Panc1 (cell line): ENCODE results near the gene SH3BP5L. TPM values are rescaled to one million over a fixed set of nuclear protein-coding genes. Genes with fewer than 3 reads are reported as not detected.
"Not testable (repeated sequence)": the region's sequence is repeated elsewhere in the genome, so short reads cannot be mapped to it uniquely, and the experiment has no call there.

Source experiments
- ATAC-seq: fragments of 200-7000 bp; cut with Tn5 transposase; 2 replicates; pipeline ENCODE4 v1.9.1; 2020; ENCODE audit warnings: mild to moderate bottlenecking, moderate library complexity
- BruUV-seq: library from RNA; stranded (reverse); fragments of 400-500 nt; replicated peaks from 2 replicates; lab custom pipeline; 2021; lab: Mats Ljungman, UMichigan
- CTCF ChIA-PET: fragments of 300-600 bp; sonication (Branson Sonifier 250); formaldehyde crosslinking; loops from one replicate; lab custom pipeline; 2022; ENCODE audit warnings: antibody characterized with exemption; lab: Charles Lee
- POLR2A ChIA-PET: fragments of 300-600 bp; sonication (Branson Sonifier 250); formaldehyde crosslinking; loops from one replicate; lab custom pipeline; 2022; ENCODE audit warnings: antibody characterized with exemption; lab: Charles Lee
- DNase-seq: peaks from one replicate; pipeline ENCODE4 v3.0.0-alpha.2; 2010; ENCODE audit warnings: low read depth, low spot score
- H3K27ac ChIP-seq: 2 replicates; pipeline ENCODE4 v1.5.1; 2011; ENCODE audit warnings: mild to moderate bottlenecking, low read length, inconsistent platforms
- H3K27me3 ChIP-seq: fragments of 200-500 bp; sonication (Bioruptor generic); 2 replicates; pipeline ENCODE4 v1.6.0; 2014; ENCODE audit warnings: low read length, inconsistent platforms; ENCODE audit not compliant: control insufficient read depth, insufficient read depth
- H3K36me3 ChIP-seq: fragments of 200-500 bp; sonication (Bioruptor generic); 2 replicates; pipeline ENCODE4 v1.5.1; 2014; ENCODE audit warnings: inconsistent platforms, mild to moderate bottlenecking, low read length, moderate library complexity; ENCODE audit not compliant: control insufficient read depth, insufficient read depth
- H3K4me1 ChIP-seq: 2 replicates; pipeline ENCODE4 v1.5.1; 2011; ENCODE audit warnings: inconsistent platforms, mild to moderate bottlenecking, low read length, moderate library complexity; ENCODE audit not compliant: control insufficient read depth, insufficient read depth
- H3K4me3 ChIP-seq, 2 experiments: 2 replicates each; pipeline ENCODE4 v1.5.1; 2011 to 2012; ENCODE audit warnings: low read depth in 2 of 2, low read length in 2 of 2, mild to moderate bottlenecking in 2 of 2, inconsistent platforms in 1 of 2, moderate library complexity in 1 of 2
- H3K9me3 ChIP-seq: fragments of 200-500 bp; sonication (Bioruptor generic); 2 replicates; pipeline ENCODE4 v1.5.1; 2014; ENCODE audit warnings: low read depth, mild to moderate bottlenecking, inconsistent platforms, low read length, moderate library complexity; ENCODE audit not compliant: control insufficient read depth, insufficient read depth
- CTCF ChIP-seq: fragments of 450-650 bp; IDR thresholded peaks from 2 replicates; pipeline ENCODE4 v1.5.1; 2017; ENCODE audit warnings: mild to moderate bottlenecking
- POLR2AphosphoS5 ChIP-seq: IDR thresholded peaks from 2 replicates; pipeline ENCODE4 v1.6.1; 2012; ENCODE audit warnings: mild to moderate bottlenecking, low read depth, low read length, moderate library complexity
- SIN3A ChIP-seq: IDR thresholded peaks from 2 replicates; pipeline ENCODE4 v1.6.1; 2012; ENCODE audit warnings: low read depth, mild to moderate bottlenecking, low read length, moderate library complexity, borderline replicate concordance; ENCODE audit not compliant: insufficient read depth
- TCF7L2 ChIP-seq: IDR thresholded peaks from 2 replicates; pipeline ENCODE4 v1.6.1; 2011; ENCODE audit warnings: mild to moderate bottlenecking, low read depth, low read length, inconsistent platforms
- in situ Hi-C: cut with HindIII; loops from 2 replicates; pipeline ENCODE4 v1.10.0; 2016; ENCODE audit warnings: low sequenced_read_pairs, low pct_unique_long_range_greater_than_20kb
- intact Hi-C: fragments of 100-400 bp; cut with micrococcal nuclease; formaldehyde crosslinking; loops from one replicate; pipeline ENCODE4 v1.10.0; 2022; ENCODE audit not compliant: unreplicated experiment
- total RNA-seq: library from RNA; stranded (reverse); gene quantifications from one replicate; pipeline ENCODE4 v1.2.1, GENCODE V29; 2021; ENCODE audit not compliant: unreplicated experiment
- TF ChIP-seq, protein P1 (sequence below), 2 experiments: IDR thresholded peaks; 2 replicates each; pipeline ENCODE4 v1.6.1; 2011 to 2012; ENCODE audit warnings: low read depth in 2 of 2, control low read depth in 1 of 2, low read length in 1 of 2, mild to moderate bottlenecking in 1 of 2, moderate library complexity in 1 of 2; ENCODE audit not compliant: insufficient read depth in 1 of 2

SH3BP5L gene
- total RNA-seq, 1 experiment from 2014 or later = 23.9 TPM

- in situ Hi-C loops = no loop called here
- no peak for ATAC-seq
- TF ChIP-seq, protein P1, sequence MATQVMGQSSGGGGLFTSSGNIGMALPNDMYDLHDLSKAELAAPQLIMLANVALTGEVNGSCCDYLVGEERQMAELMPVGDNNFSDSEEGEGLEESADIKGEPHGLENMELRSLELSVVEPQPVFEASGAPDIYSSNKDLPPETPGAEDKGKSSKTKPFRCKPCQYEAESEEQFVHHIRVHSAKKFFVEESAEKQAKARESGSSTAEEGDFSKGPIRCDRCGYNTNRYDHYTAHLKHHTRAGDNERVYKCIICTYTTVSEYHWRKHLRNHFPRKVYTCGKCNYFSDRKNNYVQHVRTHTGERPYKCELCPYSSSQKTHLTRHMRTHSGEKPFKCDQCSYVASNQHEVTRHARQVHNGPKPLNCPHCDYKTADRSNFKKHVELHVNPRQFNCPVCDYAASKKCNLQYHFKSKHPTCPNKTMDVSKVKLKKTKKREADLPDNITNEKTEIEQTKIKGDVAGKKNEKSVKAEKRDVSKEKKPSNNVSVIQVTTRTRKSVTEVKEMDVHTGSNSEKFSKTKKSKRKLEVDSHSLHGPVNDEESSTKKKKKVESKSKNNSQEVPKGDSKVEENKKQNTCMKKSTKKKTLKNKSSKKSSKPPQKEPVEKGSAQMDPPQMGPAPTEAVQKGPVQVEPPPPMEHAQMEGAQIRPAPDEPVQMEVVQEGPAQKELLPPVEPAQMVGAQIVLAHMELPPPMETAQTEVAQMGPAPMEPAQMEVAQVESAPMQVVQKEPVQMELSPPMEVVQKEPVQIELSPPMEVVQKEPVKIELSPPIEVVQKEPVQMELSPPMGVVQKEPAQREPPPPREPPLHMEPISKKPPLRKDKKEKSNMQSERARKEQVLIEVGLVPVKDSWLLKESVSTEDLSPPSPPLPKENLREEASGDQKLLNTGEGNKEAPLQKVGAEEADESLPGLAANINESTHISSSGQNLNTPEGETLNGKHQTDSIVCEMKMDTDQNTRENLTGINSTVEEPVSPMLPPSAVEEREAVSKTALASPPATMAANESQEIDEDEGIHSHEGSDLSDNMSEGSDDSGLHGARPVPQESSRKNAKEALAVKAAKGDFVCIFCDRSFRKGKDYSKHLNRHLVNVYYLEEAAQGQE (IDR thresholded peaks at IDR 0.05; ENCODE audit: insufficient read depth in 1 of 2, low read depth in 2 of 2, low read length in 1 of 2) = no peak
- TF ChIP-seq TCF7L2 (no peak), CTCF (no peak)
- H3K4me3 ChIP-seq = no peak overlapping the region
- POLR2A ChIA-PET = no interaction called here
- DNase-seq = no peak
- intact Hi-C loops = no loop called here
- H3K4me1 ChIP-seq = peaks cover 4% of the 10 kb centered on the region; the same call in 1 of the 2 replicates
- no peak overlapping the region for H3K27ac ChIP-seq
- CTCF ChIA-PET = no interaction called here
- H3K27me3 ChIP-seq = peaks cover 2% of the 10 kb centered on the region; the same call in 1 of the 2 replicates
- H3K36me3 ChIP-seq = no peaks in the 10 kb centered on the region; the same call in 1 of the 2 replicates
- BruUV-seq = no TSS peak
- no peaks in the 10 kb centered on the region for H3K9me3 ChIP-seq
Measured at GRCh38 chr1:248834343-248834940, 8.7 kb upstream of the SH3BP5L start.

- ATAC-seq (no peak), DNase-seq (no peak)
- H3K4me1 ChIP-seq = 0 out of 2 replicates have a peak, but pooled peaks cover 3% of the 10 kb centered on the region
- peaks cover 2% of the 10 kb centered on the region; the same call in 1 of the 2 replicates for H3K27me3 ChIP-seq
- no TSS peak for BruUV-seq
- H3K4me3 ChIP-seq = no peak overlapping the region
- no peak overlapping the region for H3K27ac ChIP-seq
- POLR2A ChIA-PET = no interaction called here
- CTCF ChIA-PET = no interaction called here
- in situ Hi-C loops (no loop called here), intact Hi-C loops (no loop called here)
- H3K36me3 ChIP-seq = no peaks in the 10 kb centered on the region
- TF ChIP-seq SIN3A (no peak), TCF7L2 (no peak), CTCF (no peak), POLR2AphosphoS5 (no peak)
- TF ChIP-seq, protein P1 (IDR thresholded peaks at IDR 0.05; ENCODE audit: insufficient read depth in 1 of 2, low read depth in 2 of 2, low read length in 1 of 2) = no peak
- H3K9me3 ChIP-seq = no peaks in the 10 kb centered on the region
Measured at GRCh38 chr1:248831842-248832241, 6.1 kb upstream of the SH3BP5L start.

- CTCF ChIA-PET, intact Hi-C loops, H3K4me3 ChIP-seq, ATAC-seq, H3K27me3 ChIP-seq, H3K27ac ChIP-seq, H3K4me1 ChIP-seq, POLR2A ChIA-PET, DNase-seq, in situ Hi-C loops, H3K9me3 ChIP-seq, BruUV-seq, H3K36me3 ChIP-seq: not testable (repeated sequence)
Measured at GRCh38 chr1:248830718-248831017, 5.0 kb upstream of the SH3BP5L start.
